Liver (tissue), 9 donors: Measurements from ENCODE around the gene SPIRE2. TPM values are rescaled to one million over a fixed set of nuclear protein-coding genes. Genes with fewer than 3 reads are reported as not detected.

Experiments
- DNase-seq: peaks from one replicate; pipeline ENCODE4 v3.0.0-alpha.2; 2017; ENCODE audit warnings: low spot score
- H3K27ac ChIP-seq, 2 donors: one replicate each; pipeline ENCODE4 v1.7.0; 2013; ENCODE audit warnings: inconsistent platforms in 2 of 2, low read length in 2 of 2, control low read depth in 1 of 2, low read depth in 1 of 2, mild to moderate bottlenecking in 1 of 2
- H3K27me3 ChIP-seq, 4 donors: one replicate each; pipeline versions ENCODE4 v1.6.1 to v1.7.0; 2013; ENCODE audit warnings: low read length in 3 of 4, inconsistent platforms in 1 of 4, mild to moderate bottlenecking in 1 of 4, moderate library complexity in 1 of 4; ENCODE audit not compliant: control insufficient read depth in 4 of 4, insufficient read depth in 4 of 4
- H3K36me3 ChIP-seq, 4 donors: one replicate each; pipeline versions ENCODE4 v1.6.1 to v1.7.0; 2013; ENCODE audit warnings: low read length in 3 of 4, mild to moderate bottlenecking in 3 of 4, low read depth in 1 of 4, moderate library complexity in 1 of 4; ENCODE audit not compliant: control insufficient read depth in 4 of 4, insufficient read depth in 3 of 4
- H3K4me1 ChIP-seq, 4 donors: one replicate each; pipeline versions ENCODE4 v1.6.1 to v1.7.0; 2013; ENCODE audit warnings: low read length in 3 of 4, mild to moderate bottlenecking in 3 of 4, moderate library complexity in 1 of 4; ENCODE audit not compliant: control insufficient read depth in 4 of 4, insufficient read depth in 4 of 4
- H3K4me3 ChIP-seq, 3 donors: one replicate each; pipeline versions ENCODE4 v1.6.1 to v1.7.0; 2013; ENCODE audit warnings: low read length in 3 of 3, control low read depth in 1 of 3, low read depth in 1 of 3, mild to moderate bottlenecking in 1 of 3
- H3K9ac ChIP-seq, 2 donors: one replicate each; pipeline ENCODE4 v1.7.0; 2013; ENCODE audit warnings: low read length in 2 of 2, mild to moderate bottlenecking in 2 of 2, moderate library complexity in 2 of 2, control low read depth in 1 of 2, low read depth in 1 of 2
- H3K9me3 ChIP-seq, 4 donors: one replicate each; pipeline versions ENCODE4 v1.6.1 to v1.7.0; 2013; ENCODE audit warnings: low read length in 3 of 4; ENCODE audit not compliant: control insufficient read depth in 4 of 4
- FOXA1 ChIP-seq: IDR thresholded peaks from 2 replicates; pipeline ENCODE4 v1.6.1; 2016; ENCODE audit warnings: antibody characterized with exemption
- FOXA2 ChIP-seq: IDR thresholded peaks from 2 replicates; pipeline ENCODE4 v1.6.1; 2016; ENCODE audit warnings: antibody characterized with exemption
- GABPA ChIP-seq, 2 donors: IDR thresholded peaks in 1 of 2; conservative IDR thresholded peaks in 1 of 2; 2 replicates each; pipeline ENCODE4 v1.6.1; 2016; ENCODE audit warnings: antibody characterized with exemption in 2 of 2, mild to moderate bottlenecking in 1 of 2, moderate library complexity in 1 of 2
- JUND ChIP-seq, 2 donors: IDR thresholded peaks; 2 replicates each; pipeline ENCODE4 v1.6.1; 2016; ENCODE audit warnings: antibody characterized with exemption in 2 of 2
- NR2F2 ChIP-seq: IDR thresholded peaks from 2 replicates; pipeline ENCODE4 v1.6.1; 2016; ENCODE audit warnings: antibody characterized with exemption
- RXRA ChIP-seq, 2 donors: IDR thresholded peaks; 2 replicates each; pipeline ENCODE4 v1.6.1; 2017 to 2018; ENCODE audit warnings: antibody characterized with exemption in 2 of 2, mild to moderate bottlenecking in 1 of 2
- SP1 ChIP-seq: IDR thresholded peaks from 2 replicates; pipeline ENCODE4 v1.6.1; 2018; ENCODE audit warnings: antibody characterized with exemption, mild to moderate bottlenecking
- TAF1 ChIP-seq: conservative IDR thresholded peaks from 2 replicates; pipeline ENCODE4 v1.6.1; 2016; ENCODE audit warnings: antibody characterized with exemption, mild to moderate bottlenecking
- YY1 ChIP-seq: IDR thresholded peaks from 2 replicates; pipeline ENCODE4 v1.6.1; 2016; ENCODE audit warnings: antibody characterized with exemption, mild to moderate bottlenecking
- WGBS: extraction: QIAGEN DNeasy Blood & Tissue Kit; methylation state at CpG from one replicate; pipeline ENCODE4 v1.1.7; 2013; 5-methylcytosine and 5-hydroxymethylcytosine counted together
- polyA plus RNA-seq, 2 donors: library from polyadenylated mRNA; stranded (reverse) in 1 of 2; unstranded in 1 of 2; fragments of 200-250 nt in 1 of 2; fragments of >200 nt in 1 of 2; fragmentation: Nextera tagmentation in 1 of 2; extraction: Ambion mirVana in 1 of 2; gene quantifications; one replicate each; pipeline versions ENCODE4 v1.2.1 to v1.2.3, GENCODE V29; 2013 to 2015
- total RNA-seq, 2 donors: library from RNA; depleted of rRNA; stranded (reverse); fragments of >200 nt; gene quantifications; one replicate each; pipeline ENCODE4 v1.2.3, GENCODE V29; 2014
- TF ChIP-seq, protein P1 (sequence below): IDR thresholded peaks from 2 replicates; pipeline ENCODE4 v1.6.1; 2016; ENCODE audit warnings: antibody characterized with exemption
- TF ChIP-seq, protein P2 (sequence below): IDR thresholded peaks from 2 replicates; pipeline ENCODE4 v1.6.1; 2016; ENCODE audit warnings: antibody characterized with exemption
- TF ChIP-seq, protein P3 (sequence below): fragments of 150-350 bp; IDR thresholded peaks from 2 replicates; pipeline ENCODE4 v1.5.1; 2017; ENCODE audit warnings: improper control_type of control experiment, low read depth, low read length; ENCODE audit not compliant: missing input control
- TF ChIP-seq, protein P4 (sequence below): IDR thresholded peaks from 2 replicates; pipeline ENCODE4 v1.6.1; 2016; ENCODE audit warnings: antibody characterized with exemption
- TF ChIP-seq, protein P5 (sequence below): IDR thresholded peaks from 2 replicates; pipeline ENCODE4 v1.6.1; 2016; ENCODE audit warnings: antibody characterized with exemption, mild to moderate bottlenecking
- donor health status: healthy.
- donor health status: healthy.
- donor health status: healthy.
- donor health status: healthy.
- donor health status: healthy.

SPIRE2 gene
- total and polyA plus RNA-seq, 4 donors: 1.7 to 7.2 (median 2.9) TPM

GRCh38 chr16:89915303-89916232 is 87.3 kb downstream of the SPIRE2 start:
- no peak for DNase-seq
- H3K36me3 ChIP-seq: peaks cover 7 to 13% (median 7%) of the 10 kb centered on the region in 4 donors
- no peaks in the 10 kb centered on the region for H3K9me3 ChIP-seq
- TF ChIP-seq FOXA2: no peak
- TF ChIP-seq, protein P1, sequence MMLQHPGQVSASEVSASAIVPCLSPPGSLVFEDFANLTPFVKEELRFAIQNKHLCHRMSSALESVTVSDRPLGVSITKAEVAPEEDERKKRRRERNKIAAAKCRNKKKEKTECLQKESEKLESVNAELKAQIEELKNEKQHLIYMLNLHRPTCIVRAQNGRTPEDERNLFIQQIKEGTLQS: no peak
- no peak for TF ChIP-seq SP1
- TF ChIP-seq RXRA (IDR thresholded peaks at IDR 0.05): no peak
- TF ChIP-seq NR2F2: no peak
- TF ChIP-seq YY1: no peak
- TF ChIP-seq, protein P2, sequence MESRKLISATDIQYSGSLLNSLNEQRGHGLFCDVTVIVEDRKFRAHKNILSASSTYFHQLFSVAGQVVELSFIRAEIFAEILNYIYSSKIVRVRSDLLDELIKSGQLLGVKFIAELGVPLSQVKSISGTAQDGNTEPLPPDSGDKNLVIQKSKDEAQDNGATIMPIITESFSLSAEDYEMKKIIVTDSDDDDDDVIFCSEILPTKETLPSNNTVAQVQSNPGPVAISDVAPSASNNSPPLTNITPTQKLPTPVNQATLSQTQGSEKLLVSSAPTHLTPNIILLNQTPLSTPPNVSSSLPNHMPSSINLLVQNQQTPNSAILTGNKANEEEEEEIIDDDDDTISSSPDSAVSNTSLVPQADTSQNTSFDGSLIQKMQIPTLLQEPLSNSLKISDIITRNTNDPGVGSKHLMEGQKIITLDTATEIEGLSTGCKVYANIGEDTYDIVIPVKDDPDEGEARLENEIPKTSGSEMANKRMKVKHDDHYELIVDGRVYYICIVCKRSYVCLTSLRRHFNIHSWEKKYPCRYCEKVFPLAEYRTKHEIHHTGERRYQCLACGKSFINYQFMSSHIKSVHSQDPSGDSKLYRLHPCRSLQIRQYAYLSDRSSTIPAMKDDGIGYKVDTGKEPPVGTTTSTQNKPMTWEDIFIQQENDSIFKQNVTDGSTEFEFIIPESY: no peak
- TF ChIP-seq, protein P3, sequence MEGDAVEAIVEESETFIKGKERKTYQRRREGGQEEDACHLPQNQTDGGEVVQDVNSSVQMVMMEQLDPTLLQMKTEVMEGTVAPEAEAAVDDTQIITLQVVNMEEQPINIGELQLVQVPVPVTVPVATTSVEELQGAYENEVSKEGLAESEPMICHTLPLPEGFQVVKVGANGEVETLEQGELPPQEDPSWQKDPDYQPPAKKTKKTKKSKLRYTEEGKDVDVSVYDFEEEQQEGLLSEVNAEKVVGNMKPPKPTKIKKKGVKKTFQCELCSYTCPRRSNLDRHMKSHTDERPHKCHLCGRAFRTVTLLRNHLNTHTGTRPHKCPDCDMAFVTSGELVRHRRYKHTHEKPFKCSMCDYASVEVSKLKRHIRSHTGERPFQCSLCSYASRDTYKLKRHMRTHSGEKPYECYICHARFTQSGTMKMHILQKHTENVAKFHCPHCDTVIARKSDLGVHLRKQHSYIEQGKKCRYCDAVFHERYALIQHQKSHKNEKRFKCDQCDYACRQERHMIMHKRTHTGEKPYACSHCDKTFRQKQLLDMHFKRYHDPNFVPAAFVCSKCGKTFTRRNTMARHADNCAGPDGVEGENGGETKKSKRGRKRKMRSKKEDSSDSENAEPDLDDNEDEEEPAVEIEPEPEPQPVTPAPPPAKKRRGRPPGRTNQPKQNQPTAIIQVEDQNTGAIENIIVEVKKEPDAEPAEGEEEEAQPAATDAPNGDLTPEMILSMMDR: no peak
- TF ChIP-seq, protein P4, sequence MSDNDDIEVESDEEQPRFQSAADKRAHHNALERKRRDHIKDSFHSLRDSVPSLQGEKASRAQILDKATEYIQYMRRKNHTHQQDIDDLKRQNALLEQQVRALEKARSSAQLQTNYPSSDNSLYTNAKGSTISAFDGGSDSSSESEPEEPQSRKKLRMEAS: no peak
- TF ChIP-seq, protein P5, sequence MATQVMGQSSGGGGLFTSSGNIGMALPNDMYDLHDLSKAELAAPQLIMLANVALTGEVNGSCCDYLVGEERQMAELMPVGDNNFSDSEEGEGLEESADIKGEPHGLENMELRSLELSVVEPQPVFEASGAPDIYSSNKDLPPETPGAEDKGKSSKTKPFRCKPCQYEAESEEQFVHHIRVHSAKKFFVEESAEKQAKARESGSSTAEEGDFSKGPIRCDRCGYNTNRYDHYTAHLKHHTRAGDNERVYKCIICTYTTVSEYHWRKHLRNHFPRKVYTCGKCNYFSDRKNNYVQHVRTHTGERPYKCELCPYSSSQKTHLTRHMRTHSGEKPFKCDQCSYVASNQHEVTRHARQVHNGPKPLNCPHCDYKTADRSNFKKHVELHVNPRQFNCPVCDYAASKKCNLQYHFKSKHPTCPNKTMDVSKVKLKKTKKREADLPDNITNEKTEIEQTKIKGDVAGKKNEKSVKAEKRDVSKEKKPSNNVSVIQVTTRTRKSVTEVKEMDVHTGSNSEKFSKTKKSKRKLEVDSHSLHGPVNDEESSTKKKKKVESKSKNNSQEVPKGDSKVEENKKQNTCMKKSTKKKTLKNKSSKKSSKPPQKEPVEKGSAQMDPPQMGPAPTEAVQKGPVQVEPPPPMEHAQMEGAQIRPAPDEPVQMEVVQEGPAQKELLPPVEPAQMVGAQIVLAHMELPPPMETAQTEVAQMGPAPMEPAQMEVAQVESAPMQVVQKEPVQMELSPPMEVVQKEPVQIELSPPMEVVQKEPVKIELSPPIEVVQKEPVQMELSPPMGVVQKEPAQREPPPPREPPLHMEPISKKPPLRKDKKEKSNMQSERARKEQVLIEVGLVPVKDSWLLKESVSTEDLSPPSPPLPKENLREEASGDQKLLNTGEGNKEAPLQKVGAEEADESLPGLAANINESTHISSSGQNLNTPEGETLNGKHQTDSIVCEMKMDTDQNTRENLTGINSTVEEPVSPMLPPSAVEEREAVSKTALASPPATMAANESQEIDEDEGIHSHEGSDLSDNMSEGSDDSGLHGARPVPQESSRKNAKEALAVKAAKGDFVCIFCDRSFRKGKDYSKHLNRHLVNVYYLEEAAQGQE: no peak
- TF ChIP-seq JUND (IDR thresholded peaks at IDR 0.05): no peak
- TF ChIP-seq FOXA1: no peak
- no peak for TF ChIP-seq GABPA (IDR thresholded peaks at IDR 0.05 in 1 of 2, conservative IDR thresholded peaks at IDR 0.05 in 1 of 2)
- no peak for TF ChIP-seq TAF1
- H3K9ac ChIP-seq: no peak overlapping the region
- H3K27ac ChIP-seq: no peak overlapping the region
- H3K4me3 ChIP-seq: no peak overlapping the region
- H3K4me1 ChIP-seq: peaks cover 0 to 9% (median 2%) of the 10 kb centered on the region in 4 donors
- peaks cover 0 to under 1% (median 0%) of the 10 kb centered on the region in 4 donors for H3K27me3 ChIP-seq
- WGBS: 73% methylated on average over 40 of the region's 40 CpGs
